Left ventricle myocardium inferior (tissue), 1 donor: ENCODE measurements around the gene ZBTB8OS. TPM values are rescaled to one million over a fixed set of nuclear protein-coding genes. Genes with fewer than 3 reads are reported as not detected.

Source experiments
- DNase-seq: peaks from one replicate; pipeline ENCODE4 v3.0.0-alpha.2; 2020
- H3K27ac ChIP-seq: fragments of 200-600 bp; replicated peaks from 2 replicates; pipeline ENCODE4 v1.8.0; 2021
- H3K27me3 ChIP-seq: fragments of 200-600 bp; 2 replicates; pipeline ENCODE4 v1.8.0; 2021; ENCODE audit warnings: low read depth
- H3K36me3 ChIP-seq: fragments of 200-600 bp; 2 replicates; pipeline ENCODE4 v1.8.0; 2021
- H3K4me1 ChIP-seq: fragments of 200-600 bp; 2 replicates; pipeline ENCODE4 v1.8.0; 2021
- H3K4me3 ChIP-seq: fragments of 200-600 bp; 2 replicates; pipeline ENCODE4 v1.8.0; 2021; ENCODE audit warnings: mild to moderate bottlenecking, moderate library complexity
- H3K9me3 ChIP-seq: fragments of 200-600 bp; replicated peaks from 2 replicates; pipeline ENCODE4 v1.8.0; 2021
- intact Hi-C: fragments of 100-400 bp; cut with micrococcal nuclease; formaldehyde crosslinking; loops from one replicate; pipeline ENCODE4 v1.11.0; 2022
- total RNA-seq: library from RNA; stranded (reverse); fragmentation: NEBNext Ultra II Directional; extraction: Animal tissue kit (Norgen Biotek cat#: 25700); gene quantifications from one replicate; pipeline ENCODE4 v1.2.1, GENCODE V29; 2021
- TF ChIP-seq, protein P1 (sequence below): fragments of 200-600 bp; IDR thresholded peaks from 2 replicates; pipeline ENCODE4 v1.8.0; 2021; ENCODE audit warnings: antibody characterized with exemption, mild to moderate bottlenecking, borderline replicate concordance
- donor health status: DM: no; HTN: yes; CAD: no; lungs with severe emphysema.

ZBTB8OS gene
- total RNA-seq, 1 donor from 2014 or later, result 32.4 TPM

GRCh38 chr1:32600034-32600433, 50.3 kb downstream of the ZBTB8OS start:
- no peaks in the 10 kb centered on the region for H3K27me3 ChIP-seq
- DNase-seq, result no peak
- H3K9me3 ChIP-seq, result no peaks in the 10 kb centered on the region
- H3K27ac ChIP-seq, result no peak overlapping the region
- no peak overlapping the region for H3K4me3 ChIP-seq
- no peaks in the 10 kb centered on the region for H3K4me1 ChIP-seq
- H3K36me3 ChIP-seq, result peaks cover 34% of the 10 kb centered on the region
- intact Hi-C loops, result no loop called here
- TF ChIP-seq, protein P1, sequence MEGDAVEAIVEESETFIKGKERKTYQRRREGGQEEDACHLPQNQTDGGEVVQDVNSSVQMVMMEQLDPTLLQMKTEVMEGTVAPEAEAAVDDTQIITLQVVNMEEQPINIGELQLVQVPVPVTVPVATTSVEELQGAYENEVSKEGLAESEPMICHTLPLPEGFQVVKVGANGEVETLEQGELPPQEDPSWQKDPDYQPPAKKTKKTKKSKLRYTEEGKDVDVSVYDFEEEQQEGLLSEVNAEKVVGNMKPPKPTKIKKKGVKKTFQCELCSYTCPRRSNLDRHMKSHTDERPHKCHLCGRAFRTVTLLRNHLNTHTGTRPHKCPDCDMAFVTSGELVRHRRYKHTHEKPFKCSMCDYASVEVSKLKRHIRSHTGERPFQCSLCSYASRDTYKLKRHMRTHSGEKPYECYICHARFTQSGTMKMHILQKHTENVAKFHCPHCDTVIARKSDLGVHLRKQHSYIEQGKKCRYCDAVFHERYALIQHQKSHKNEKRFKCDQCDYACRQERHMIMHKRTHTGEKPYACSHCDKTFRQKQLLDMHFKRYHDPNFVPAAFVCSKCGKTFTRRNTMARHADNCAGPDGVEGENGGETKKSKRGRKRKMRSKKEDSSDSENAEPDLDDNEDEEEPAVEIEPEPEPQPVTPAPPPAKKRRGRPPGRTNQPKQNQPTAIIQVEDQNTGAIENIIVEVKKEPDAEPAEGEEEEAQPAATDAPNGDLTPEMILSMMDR, result no peak

DNA sequence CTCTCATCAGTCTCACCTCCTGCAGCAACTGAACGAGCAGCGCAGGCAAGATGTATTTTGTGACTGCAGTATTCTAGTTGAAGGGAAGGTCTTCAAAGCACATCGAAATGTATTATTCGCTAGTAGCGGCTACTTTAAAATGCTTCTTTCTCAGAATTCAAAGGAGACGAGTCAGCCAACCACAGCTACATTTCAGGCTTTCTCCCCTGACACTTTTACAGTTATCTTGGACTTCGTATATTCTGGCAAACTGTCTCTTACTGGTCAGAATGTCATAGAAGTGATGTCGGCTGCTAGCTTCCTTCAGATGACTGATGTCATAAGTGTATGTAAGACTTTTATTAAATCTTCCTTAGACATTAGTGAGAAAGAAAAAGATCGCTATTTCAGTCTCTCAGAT, 57.4 kb downstream of the ZBTB8OS start:
- DNase-seq, result no peak
- Histone ChIP-seq H3K27me3 (no peaks in the 10 kb centered on the region), H3K4me3 (no peak overlapping the region), H3K9me3 (no peaks in the 10 kb centered on the region), H3K4me1 (peaks cover 7% of the 10 kb centered on the region), H3K27ac (no peak overlapping the region), H3K36me3 (peaks cover 51% of the 10 kb centered on the region)
- TF ChIP-seq, protein P1, result no peak
- intact Hi-C loops, result no loop called here

DNA sequence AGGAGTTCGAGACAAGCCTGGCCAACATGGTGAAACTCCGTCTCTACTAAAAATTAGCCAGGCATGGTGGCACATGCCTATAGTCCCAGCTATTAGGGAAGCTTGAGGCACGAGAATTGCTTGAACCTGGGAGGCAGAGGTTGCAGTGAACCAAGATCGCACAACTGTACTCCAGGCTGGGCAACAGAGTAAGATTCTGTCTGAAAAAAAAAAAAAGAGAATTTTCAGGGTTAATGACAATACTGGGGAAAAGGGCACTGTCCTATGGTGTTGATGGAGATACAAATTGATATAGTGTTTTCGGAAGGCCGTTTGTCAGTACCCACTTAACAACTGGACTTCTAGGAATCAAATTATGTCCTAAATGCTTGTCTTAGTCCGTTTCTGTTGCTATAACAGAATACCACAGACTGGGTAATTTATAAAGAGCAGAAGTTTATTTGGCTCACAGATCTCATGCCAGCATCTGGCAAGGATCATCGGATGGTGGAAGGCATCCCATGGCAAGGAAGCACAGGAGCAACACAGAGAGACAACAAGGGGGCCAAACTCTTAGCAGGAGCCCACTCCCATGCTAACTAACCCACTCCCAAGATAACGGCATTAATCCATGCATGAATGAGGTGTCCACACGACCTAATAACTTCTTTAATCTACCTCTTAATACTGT, 69.9 kb downstream of the ZBTB8OS start:
- peaks cover 3% of the 10 kb centered on the region for H3K36me3 ChIP-seq
- TF ChIP-seq, protein P1, result no peak
- DNase-seq, result no peak
- H3K27ac ChIP-seq, result no peak overlapping the region
- intact Hi-C loops, result no loop called here
- no peaks in the 10 kb centered on the region for H3K27me3 ChIP-seq
- no peaks in the 10 kb centered on the region for H3K4me1 ChIP-seq
- H3K4me3 ChIP-seq, result no peak overlapping the region
- H3K9me3 ChIP-seq, result no peaks in the 10 kb centered on the region

Other genes starting within 250 kb of the ZBTB8OS start
- gene ZBTB8B, start 185.5 kb downstream of the ZBTB8OS start, total RNA-seq, result 0.03 TPM
- 3.4 TPM for gene ZBTB8A, start 111.1 kb downstream of the ZBTB8OS start, total RNA-seq
- gene RBBP4, start 658 bp upstream of the ZBTB8OS start, total RNA-seq, result 96.6 TPM
- gene SYNC, start 52.2 kb upstream of the ZBTB8OS start, total RNA-seq, result 16.2 TPM
- 35.5 TPM for gene YARS1, start 166.8 kb upstream of the ZBTB8OS start, total RNA-seq
- 11.1 TPM for gene S100PBP, start 167.1 kb upstream of the ZBTB8OS start, total RNA-seq
- 105 TPM for gene FNDC5, start 220.4 kb upstream of the ZBTB8OS start, total RNA-seq
- not detected for gene HPCA, start 235.9 kb upstream of the ZBTB8OS start, total RNA-seq